ENCODE results near the gene ACAP2. TPM values are rescaled to one million over a fixed set of nuclear protein-coding genes. Genes with fewer than 3 reads are reported as not detected.

Gene ACAP2
- total and polyA plus RNA-seq, 10 donors, result 11.2 to 127 (median 97.9) TPM

- intact Hi-C loops (cut with DNase I; ENCODE audit: low total_unique reads), result no loop called here
- WGBS, 5 donors, result 90 to 93% (median 92%) methylated on average over 24 of the region's 24 CpGs
- H3K9me3 ChIP-seq, result no peaks in the 10 kb centered on the region
- H3K4me3 ChIP-seq, result no peak overlapping the region
- no peak for TF ChIP-seq POLR2A (IDR thresholded peaks at IDR 0.05)
- TF ChIP-seq, protein P1, sequence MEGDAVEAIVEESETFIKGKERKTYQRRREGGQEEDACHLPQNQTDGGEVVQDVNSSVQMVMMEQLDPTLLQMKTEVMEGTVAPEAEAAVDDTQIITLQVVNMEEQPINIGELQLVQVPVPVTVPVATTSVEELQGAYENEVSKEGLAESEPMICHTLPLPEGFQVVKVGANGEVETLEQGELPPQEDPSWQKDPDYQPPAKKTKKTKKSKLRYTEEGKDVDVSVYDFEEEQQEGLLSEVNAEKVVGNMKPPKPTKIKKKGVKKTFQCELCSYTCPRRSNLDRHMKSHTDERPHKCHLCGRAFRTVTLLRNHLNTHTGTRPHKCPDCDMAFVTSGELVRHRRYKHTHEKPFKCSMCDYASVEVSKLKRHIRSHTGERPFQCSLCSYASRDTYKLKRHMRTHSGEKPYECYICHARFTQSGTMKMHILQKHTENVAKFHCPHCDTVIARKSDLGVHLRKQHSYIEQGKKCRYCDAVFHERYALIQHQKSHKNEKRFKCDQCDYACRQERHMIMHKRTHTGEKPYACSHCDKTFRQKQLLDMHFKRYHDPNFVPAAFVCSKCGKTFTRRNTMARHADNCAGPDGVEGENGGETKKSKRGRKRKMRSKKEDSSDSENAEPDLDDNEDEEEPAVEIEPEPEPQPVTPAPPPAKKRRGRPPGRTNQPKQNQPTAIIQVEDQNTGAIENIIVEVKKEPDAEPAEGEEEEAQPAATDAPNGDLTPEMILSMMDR (IDR thresholded peaks at IDR 0.05 in 8 of 11, conservative IDR thresholded peaks at IDR 0.05 in 3 of 11), result no peak
- no peak for TF ChIP-seq POLR2AphosphoS5 (IDR thresholded peaks at IDR 0.05)
- H3K27ac ChIP-seq, result no peak overlapping the region
- H3K27me3 ChIP-seq (replicated peaks in 1 of 7), result no peaks in the 10 kb centered on the region
- peaks cover 0 to 17% (median 10%) of the 10 kb centered on the region in 6 donors for H3K4me1 ChIP-seq
- no peak for DNase-seq
- H3K36me3 ChIP-seq, result peaks cover 0 to 20% (median 0%) of the 10 kb centered on the region in 6 donors
These were observed 195.5 kb downstream of the ACAP2 start for GRCh38 chr3:195247086-195247862.

GRCh38 chr3:195246581-195246995 lies 196.2 kb downstream of the ACAP2 start:
- intact Hi-C loops (cut with DNase I; ENCODE audit: low total_unique reads), result no loop called here
- peaks cover 0 to 20% (median 0%) of the 10 kb centered on the region in 6 donors for H3K36me3 ChIP-seq
- no peaks in the 10 kb centered on the region for H3K9me3 ChIP-seq
- H3K27ac ChIP-seq, result no peak overlapping the region
- 86 to 97% (median 94%) methylated on average over 9 of the region's 9 CpGs for WGBS, 5 donors
- H3K4me3 ChIP-seq, result no peak overlapping the region
- DNase-seq, result no peak
- H3K4me1 ChIP-seq, result peaks cover 0 to 15% (median 10%) of the 10 kb centered on the region in 6 donors
- no peaks in the 10 kb centered on the region for H3K27me3 ChIP-seq (replicated peaks in 1 of 7)
- TF ChIP-seq POLR2AphosphoS5 (IDR thresholded peaks at IDR 0.05) (no peak), POLR2A (IDR thresholded peaks at IDR 0.05) (no peak)
- TF ChIP-seq, protein P1 (IDR thresholded peaks at IDR 0.05 in 8 of 11, conservative IDR thresholded peaks at IDR 0.05 in 3 of 11), result no peak

DNA sequence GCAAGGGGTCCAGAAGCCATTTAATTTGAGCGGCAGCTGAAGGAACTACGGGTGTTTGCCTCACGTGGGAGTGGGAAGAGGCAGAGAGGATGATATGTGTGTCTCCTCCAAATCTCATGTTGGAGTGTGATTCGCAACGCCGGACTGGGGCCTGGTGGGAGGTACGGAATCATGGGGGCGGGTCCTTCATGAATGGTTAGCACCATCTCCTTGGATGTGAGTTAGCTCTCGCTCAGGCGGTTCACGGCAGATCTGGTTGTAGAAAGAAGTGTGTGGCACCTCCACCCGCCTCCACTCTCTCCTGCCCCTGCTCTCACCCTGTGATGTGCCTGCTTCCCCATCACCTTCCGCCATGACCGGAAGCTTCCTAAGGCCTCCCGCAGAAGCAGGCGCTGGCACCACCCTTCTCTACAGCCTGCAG lies 197.3 kb downstream of the ACAP2 start:
- intact Hi-C loops (cut with DNase I; ENCODE audit: low total_unique reads), result no loop called here
- TF ChIP-seq POLR2AphosphoS5 (IDR thresholded peaks at IDR 0.05), result no peak
- TF ChIP-seq, protein P1 (IDR thresholded peaks at IDR 0.05 in 8 of 11, conservative IDR thresholded peaks at IDR 0.05 in 3 of 11), result no peak
- no peak for TF ChIP-seq POLR2A (IDR thresholded peaks at IDR 0.05)
- Histone ChIP-seq H3K27ac (no peak overlapping the region), H3K4me1 (peaks cover 0 to 8% (median 3%) of the 10 kb centered on the region in 6 donors), H3K4me3 (no peak overlapping the region), H3K36me3 (peaks cover 0 to 20% (median 0%) of the 10 kb centered on the region in 6 donors), H3K9me3 (no peaks in the 10 kb centered on the region), H3K27me3 (replicated peaks in 1 of 7) (no peaks in the 10 kb centered on the region)
- no peak for DNase-seq
- WGBS, 5 donors, result 89 to 98% (median 96%) methylated on average over 16 of the region's 16 CpGs

DNA sequence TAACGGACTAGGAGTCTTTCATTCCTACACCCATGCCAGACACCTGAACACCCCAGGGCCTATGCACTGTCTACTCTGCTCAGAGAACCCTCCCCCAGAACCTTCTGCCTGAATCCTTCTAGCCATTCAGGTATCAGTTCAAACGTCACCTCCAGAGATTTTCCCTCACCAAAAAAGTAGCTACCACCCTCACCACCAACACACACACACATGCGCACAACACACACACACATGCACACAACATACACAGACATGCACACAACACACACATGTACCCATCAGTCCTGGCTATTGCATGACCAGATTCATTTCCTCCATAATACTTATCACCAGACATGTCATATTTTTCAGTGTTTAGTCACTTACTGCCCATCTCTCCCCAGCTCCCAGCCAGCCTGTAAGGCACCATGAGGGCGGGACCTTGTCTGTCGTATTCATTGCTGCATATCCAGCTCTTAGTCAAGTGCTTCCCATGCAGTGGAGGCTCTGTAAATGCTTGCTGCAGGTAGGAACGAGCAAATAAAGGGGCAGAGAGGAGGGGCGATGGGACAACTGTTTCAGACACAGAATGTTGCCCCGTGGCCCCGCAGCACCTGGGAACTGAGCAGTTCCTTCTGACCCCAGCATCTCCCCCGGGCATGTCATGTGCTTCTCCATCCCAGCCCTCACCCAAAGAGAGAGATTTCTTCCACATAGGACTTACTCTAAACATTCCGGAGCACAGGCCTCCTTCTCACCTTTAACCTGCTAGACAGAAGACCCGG lies 201.0 kb downstream of the ACAP2 start:
- H3K4me3 ChIP-seq, result no peak overlapping the region
- intact Hi-C loops (cut with DNase I; ENCODE audit: low total_unique reads), result no loop called here
- no peak for DNase-seq
- 91 to 96% (median 94%) methylated on average over 12 of the region's 12 CpGs for WGBS, 5 donors
- no peak overlapping the region for H3K27ac ChIP-seq
- no peaks in the 10 kb centered on the region for H3K27me3 ChIP-seq (replicated peaks in 1 of 7)
- H3K9me3 ChIP-seq, result peaks cover 0 to 8% (median 5%) of the 10 kb centered on the region in 8 donors
- peaks cover 0 to 13% (median 3%) of the 10 kb centered on the region in 6 donors for H3K36me3 ChIP-seq
- peaks cover 0 to 36% (median 18%) of the 10 kb centered on the region in 6 donors for H3K4me1 ChIP-seq
- TF ChIP-seq POLR2AphosphoS5 (IDR thresholded peaks at IDR 0.05), result no peak
- TF ChIP-seq, protein P1 (IDR thresholded peaks at IDR 0.05 in 8 of 11, conservative IDR thresholded peaks at IDR 0.05 in 3 of 11), result no peak
- no peak for TF ChIP-seq POLR2A (IDR thresholded peaks at IDR 0.05)

Data from spleen (tissue), 11 donors.